Measurements from ENCODE around the gene GRAP2.

GRAP2 gene

DNA sequence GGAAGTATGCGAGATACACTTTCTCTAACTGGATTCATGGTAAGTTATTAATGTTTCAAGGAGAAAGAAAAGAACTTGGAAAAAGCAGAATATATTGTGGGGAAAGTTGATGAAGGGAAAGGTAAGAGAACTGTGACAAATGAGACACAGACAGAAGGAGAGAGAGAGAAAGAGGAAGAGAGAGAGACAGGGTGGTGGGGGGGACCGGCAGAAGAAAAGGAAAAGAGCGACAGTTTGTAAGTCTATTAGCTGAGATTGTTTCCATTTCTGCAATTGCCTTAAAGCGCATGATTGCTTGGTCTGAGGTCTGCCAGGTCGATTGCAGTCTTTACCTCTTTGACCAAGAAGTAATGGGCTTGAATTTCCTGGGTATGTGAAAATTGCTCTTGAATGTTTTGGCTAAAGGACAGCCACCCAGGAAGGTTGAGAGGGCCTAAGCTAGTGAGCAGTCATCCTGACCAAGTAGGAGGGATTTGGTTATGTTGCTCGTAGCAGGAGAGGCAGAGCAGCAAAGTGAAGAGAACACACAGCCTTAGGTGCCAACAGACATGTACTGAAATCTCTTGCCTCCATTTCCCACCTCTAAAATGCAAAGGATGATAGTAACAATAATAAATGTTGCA lies 35.8 kb downstream of the GRAP2 start:
- H3K4me3 ChIP-seq (ENCODE audit: control insufficient read depth, low read depth, low read length), result no peak overlapping the region
- TF ChIP-seq, protein P1, sequence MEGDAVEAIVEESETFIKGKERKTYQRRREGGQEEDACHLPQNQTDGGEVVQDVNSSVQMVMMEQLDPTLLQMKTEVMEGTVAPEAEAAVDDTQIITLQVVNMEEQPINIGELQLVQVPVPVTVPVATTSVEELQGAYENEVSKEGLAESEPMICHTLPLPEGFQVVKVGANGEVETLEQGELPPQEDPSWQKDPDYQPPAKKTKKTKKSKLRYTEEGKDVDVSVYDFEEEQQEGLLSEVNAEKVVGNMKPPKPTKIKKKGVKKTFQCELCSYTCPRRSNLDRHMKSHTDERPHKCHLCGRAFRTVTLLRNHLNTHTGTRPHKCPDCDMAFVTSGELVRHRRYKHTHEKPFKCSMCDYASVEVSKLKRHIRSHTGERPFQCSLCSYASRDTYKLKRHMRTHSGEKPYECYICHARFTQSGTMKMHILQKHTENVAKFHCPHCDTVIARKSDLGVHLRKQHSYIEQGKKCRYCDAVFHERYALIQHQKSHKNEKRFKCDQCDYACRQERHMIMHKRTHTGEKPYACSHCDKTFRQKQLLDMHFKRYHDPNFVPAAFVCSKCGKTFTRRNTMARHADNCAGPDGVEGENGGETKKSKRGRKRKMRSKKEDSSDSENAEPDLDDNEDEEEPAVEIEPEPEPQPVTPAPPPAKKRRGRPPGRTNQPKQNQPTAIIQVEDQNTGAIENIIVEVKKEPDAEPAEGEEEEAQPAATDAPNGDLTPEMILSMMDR (conservative IDR thresholded peaks at IDR 0.05; ENCODE audit: control insufficient read depth, insufficient read depth, low read depth, low read length), result no peak
- DNase-seq (ENCODE audit: low read depth), result no peak

DNA sequence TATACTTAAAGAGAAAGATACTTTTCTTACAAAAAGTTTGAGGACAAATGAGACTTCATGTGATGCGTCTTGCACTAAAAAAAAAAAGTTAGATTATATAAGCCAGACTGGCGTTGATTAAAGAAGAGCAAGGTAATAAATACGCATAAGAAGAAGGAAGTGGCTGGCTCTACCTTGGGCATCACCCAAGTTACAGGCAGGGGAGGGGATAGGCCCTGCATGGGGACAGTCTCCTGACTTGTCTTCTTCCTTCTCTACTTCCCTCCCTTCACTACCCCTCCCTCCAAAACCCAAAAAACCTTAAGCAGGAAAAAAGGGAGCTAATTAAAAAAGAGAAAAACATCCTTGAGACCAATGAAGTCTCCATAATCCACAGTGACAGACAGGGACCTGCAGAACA lies 37.0 kb downstream of the GRAP2 start:
- DNase-seq (ENCODE audit: low read depth), result no peak
- TF ChIP-seq, protein P1 (conservative IDR thresholded peaks at IDR 0.05; ENCODE audit: control insufficient read depth, insufficient read depth, low read depth, low read length), result no peak
- H3K4me3 ChIP-seq (ENCODE audit: control insufficient read depth, low read depth, low read length), result no peak overlapping the region

DNA sequence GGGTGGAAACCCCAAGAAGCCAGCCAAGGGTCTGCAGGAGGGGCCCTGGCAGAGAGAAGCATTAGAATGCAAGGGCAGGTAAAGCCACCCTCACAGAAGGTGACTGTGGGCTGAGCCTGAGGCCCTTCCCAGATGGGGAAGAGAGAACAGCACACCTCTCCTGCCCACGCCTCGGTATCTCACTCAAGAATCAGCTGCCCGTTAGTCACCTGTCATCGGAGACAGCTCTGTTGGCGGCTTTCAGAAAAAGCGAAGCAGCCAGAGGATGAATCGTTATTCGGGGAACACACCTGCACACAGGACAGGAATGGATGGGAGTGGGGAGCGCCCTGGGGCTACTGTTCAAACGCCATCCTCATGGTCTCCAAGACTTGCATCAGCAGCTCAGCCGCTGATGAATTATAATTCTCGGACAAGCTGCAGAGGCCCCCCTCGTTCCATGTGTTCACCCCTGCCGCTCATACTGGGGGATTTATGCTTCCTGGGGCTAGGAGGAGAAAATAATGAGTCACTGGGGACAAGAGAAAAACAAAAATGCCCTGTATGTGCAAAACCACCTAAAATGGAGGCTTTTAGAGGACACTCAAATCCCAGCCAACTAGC lies 37.7 kb downstream of the GRAP2 start:
- no peak for DNase-seq (ENCODE audit: low read depth)
- TF ChIP-seq, protein P1 (conservative IDR thresholded peaks at IDR 0.05; ENCODE audit: control insufficient read depth, insufficient read depth, low read depth, low read length), result no peak
- no peak overlapping the region for H3K4me3 ChIP-seq (ENCODE audit: control insufficient read depth, low read depth, low read length)

DNA sequence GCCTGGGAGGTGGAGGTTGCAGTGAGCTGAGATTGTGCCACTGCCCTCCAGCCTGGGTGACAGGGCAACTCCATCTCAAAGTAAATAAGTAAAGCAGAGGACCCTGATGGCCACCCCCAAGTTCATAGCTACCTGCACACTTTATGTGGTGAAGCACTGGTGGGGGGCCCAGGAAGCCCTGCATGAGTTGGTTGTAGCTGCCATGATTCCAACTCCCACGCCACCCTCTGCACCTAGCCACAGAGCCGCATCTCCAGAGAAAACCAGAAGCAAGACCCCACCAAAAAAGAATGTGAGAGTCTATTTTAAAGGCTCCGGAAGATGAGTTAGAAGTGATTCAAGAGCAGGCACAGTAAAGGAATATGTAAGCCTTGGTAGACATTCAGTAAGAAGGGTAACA lies 38.9 kb downstream of the GRAP2 start:
- H3K4me3 ChIP-seq (ENCODE audit: control insufficient read depth, low read depth, low read length), result no peak overlapping the region
- DNase-seq (ENCODE audit: low read depth), result no peak
- TF ChIP-seq, protein P1 (conservative IDR thresholded peaks at IDR 0.05; ENCODE audit: control insufficient read depth, insufficient read depth, low read depth, low read length), result no peak

DNA sequence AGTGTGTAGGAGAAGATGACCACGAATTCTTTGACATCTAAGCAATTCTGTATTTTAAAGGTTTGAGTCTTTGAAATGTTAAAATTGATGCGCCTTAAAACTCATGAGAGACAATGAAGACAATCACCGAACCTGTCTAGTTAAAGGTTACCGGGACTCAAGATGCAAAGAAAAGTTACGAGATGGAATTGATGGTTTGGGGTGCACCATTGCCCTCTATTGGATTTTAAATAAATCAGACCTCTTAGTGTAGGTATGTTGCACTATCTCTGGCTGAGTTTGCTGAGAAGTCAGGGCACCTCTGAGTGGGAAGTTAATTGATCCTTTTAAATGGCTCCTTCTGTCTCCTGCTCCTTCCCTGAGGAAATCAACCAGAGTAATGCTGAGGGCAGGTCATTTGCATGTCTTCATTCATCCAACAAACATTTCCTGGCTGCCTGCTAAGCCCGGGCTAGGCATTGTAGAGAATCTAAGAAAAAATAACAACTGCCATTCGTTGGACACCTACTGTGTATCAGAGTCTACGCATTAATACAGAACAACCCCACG lies 39.9 kb downstream of the GRAP2 start:
- H3K4me3 ChIP-seq (ENCODE audit: control insufficient read depth, low read depth, low read length), result no peak overlapping the region
- TF ChIP-seq, protein P1 (conservative IDR thresholded peaks at IDR 0.05; ENCODE audit: control insufficient read depth, insufficient read depth, low read depth, low read length), result no peak
- peak; percentile 10 for DNase-seq (ENCODE audit: low read depth)

DNA sequence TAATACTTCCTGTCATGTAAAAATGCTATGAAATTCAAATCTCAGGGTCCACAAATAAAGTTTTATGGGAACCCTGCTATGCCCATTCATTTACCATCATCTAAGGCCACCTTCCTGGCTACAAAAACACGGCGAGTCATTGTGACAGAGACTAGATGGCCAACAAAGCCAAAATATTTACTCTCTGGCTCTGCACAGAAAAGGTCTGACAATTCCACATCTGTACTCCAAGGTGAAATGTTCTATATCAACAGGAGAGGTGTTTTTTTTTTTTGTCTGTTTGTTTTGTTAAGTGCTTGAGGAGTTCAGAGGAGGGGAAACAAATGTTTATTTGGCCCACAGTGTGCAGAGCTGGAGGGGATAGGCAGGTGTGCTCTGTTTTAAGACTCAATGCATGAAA lies 40.7 kb downstream of the GRAP2 start:
- no peak for DNase-seq (ENCODE audit: low read depth)
- TF ChIP-seq, protein P1 (conservative IDR thresholded peaks at IDR 0.05; ENCODE audit: control insufficient read depth, insufficient read depth, low read depth, low read length), result no peak
- H3K4me3 ChIP-seq (ENCODE audit: control insufficient read depth, low read depth, low read length), result no peak overlapping the region
